ENCODE results near the gene IL17REL.

- TF ChIP-seq USF2 (CRISPR knock-in tag; IDR thresholded peaks at IDR 0.05) (no peak), ZBTB43 (CRISPR knock-in tag; IDR thresholded peaks at IDR 0.05) (no peak), CTCF (IDR thresholded peaks at IDR 0.05) (no peak), HMGXB4 (CRISPR knock-in tag; IDR thresholded peaks at IDR 0.05) (no peak)
Measured at GRCh38 chr22:49991907-49992533, 20.5 kb downstream of the IL17REL start.

Data from WTC11 (cell line).